Measurements from ENCODE around the gene ONECUT3.
"Not testable (repeated sequence)": the region's sequence is repeated elsewhere in the genome, so short reads cannot be mapped to it uniquely, and the experiment has no call there.

ONECUT3 gene

DNA sequence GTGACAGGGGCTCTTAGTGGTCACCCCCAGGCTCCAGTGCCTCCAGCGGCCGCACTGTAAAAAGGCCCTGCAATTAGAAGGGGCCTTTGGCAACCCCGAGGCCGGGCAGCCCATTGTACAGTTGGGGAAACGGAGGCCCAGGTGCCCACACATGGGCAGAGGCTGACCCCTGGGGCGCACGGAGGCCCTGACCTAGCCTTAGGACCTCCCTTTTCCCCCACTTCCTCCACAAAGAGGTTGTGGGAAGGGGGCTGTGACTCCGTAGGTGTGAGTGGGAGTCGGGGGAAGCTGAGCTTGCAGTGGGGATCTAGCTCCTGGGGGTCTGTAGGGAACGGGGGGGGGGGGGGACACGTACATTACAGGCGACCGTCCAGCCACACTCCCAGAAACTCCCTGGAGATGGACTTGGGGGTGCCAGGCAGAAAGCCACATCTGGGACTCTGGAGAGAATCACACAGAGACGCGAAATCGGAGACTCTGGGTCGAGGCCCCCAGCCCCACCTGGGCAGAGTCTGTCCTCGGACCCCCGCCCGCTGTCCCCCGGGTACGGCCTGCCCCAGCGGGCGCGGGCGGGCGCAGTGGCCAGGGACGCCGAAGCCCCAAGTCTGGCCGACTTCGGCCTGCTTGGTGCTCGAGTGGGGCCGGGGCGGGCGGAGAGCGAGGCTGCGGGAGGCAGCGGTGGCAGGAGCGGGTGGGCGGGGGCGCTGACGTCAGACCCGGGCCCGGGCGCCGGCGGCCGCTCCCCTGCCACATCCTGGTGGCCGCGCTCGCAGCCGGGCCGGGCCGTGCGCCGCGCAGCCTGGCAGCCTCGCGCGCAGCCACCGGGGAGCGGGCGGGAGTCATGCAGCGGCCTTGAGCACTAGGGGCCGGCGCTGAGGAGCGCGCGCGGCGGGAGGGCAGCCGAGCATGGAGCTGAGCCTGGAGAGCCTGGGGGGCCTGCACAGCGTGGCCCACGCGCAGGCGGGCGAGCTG is at the start of gene ONECUT3:
ONECUT3 (plus strand) TSS at position 750 of the 972 bp plus-strand sequence; CDS start at position 907, 157 bp downstream.
- no peak for TF ChIP-seq CTCF (IDR thresholded peaks at IDR 0.05)
- H3K9me3 Mint-ChIP-seq: no peaks in the 10 kb centered on the region
- H3K36me3 Mint-ChIP-seq (ENCODE audit: low read depth): no peaks in the 10 kb centered on the region
- DNase-seq: peak; percentile 69
- H3K27ac Mint-ChIP-seq: no peak within 1 kb of the TSS
- H3K4me1 Mint-ChIP-seq: peaks cover 13% of the 10 kb centered on the region
- no peak within 1 kb of the TSS for H3K4me3 Mint-ChIP-seq
- peaks cover 88% of the 10 kb centered on the region for H3K27me3 Mint-ChIP-seq (ENCODE audit: low read depth, poor library complexity)

DNA sequence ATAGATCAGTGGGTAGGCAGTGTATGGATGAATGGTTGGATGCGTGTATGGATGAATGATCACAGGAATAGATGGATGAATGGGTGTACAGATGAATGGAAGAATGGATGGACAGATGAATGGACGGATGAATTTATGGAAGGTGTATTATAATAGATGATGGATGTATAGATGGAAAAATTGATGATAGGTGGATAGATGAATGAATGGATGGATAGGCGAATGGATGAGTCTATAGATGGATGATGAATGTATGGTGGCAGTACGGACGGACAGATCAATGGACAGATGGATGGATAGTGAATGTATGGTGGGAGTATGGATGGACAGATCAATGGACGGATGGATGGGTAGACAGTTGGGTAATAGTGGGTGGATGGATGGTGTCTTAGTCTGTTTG is 49.0 kb upstream of the ONECUT3 start:
- Mint-ChIP-seq H3K36me3 (ENCODE audit: low read depth) (no peaks in the 10 kb centered on the region), H3K9me3 (peaks cover 9% of the 10 kb centered on the region), H3K4me3 (no peak overlapping the region), H3K27me3 (ENCODE audit: low read depth, poor library complexity) (peaks cover 80% of the 10 kb centered on the region), H3K27ac (no peak overlapping the region), H3K4me1 (no peaks in the 10 kb centered on the region)
- DNase-seq: no peak
- TF ChIP-seq CTCF (IDR thresholded peaks at IDR 0.05): no peak

- Mint-ChIP-seq H3K27me3 (ENCODE audit: low read depth, poor library complexity) (peaks cover 85% of the 10 kb centered on the region), H3K4me1 (no peaks in the 10 kb centered on the region), H3K4me3 (no peak overlapping the region), H3K27ac (no peak overlapping the region), H3K9me3 (peaks cover 9% of the 10 kb centered on the region), H3K36me3 (ENCODE audit: low read depth) (no peaks in the 10 kb centered on the region)
- no peak for DNase-seq
- TF ChIP-seq CTCF (IDR thresholded peaks at IDR 0.05): no peak
Measured at GRCh38 chr19:1705367-1705766, 47.9 kb upstream of the ONECUT3 start.

GRCh38 chr19:1706646-1707045 is 46.7 kb upstream of the ONECUT3 start:
- H3K27ac Mint-ChIP-seq; H3K36me3 Mint-ChIP-seq (ENCODE audit: low read depth); H3K4me1 Mint-ChIP-seq; DNase-seq; H3K9me3 Mint-ChIP-seq; H3K4me3 Mint-ChIP-seq: not testable (repeated sequence)
- peaks cover 79% of the 10 kb centered on the region for H3K27me3 Mint-ChIP-seq (ENCODE audit: low read depth, poor library complexity)

DNA sequence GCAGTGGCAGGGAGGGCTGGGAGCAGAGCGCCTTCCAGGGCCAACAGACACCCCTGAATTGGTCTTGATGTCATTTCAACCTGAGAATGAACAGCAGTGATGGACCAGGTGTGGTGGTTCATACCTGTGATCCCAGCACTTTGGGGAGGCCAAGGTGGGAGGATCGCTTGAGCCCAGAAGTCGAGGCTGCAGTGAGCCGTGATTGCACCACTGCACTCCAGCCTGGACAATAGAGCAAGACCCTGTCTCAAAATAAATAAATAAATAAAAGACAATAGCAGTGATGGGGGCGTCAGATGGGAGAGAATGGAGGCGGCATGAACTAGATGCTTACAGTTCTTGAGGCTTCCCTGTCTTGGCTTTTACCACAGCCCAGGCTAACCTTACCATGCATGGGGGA is 46.1 kb upstream of the ONECUT3 start:
- Mint-ChIP-seq H3K27ac (no peak overlapping the region), H3K9me3 (peaks cover 7% of the 10 kb centered on the region), H3K27me3 (ENCODE audit: low read depth, poor library complexity) (peaks cover 76% of the 10 kb centered on the region), H3K4me1 (no peaks in the 10 kb centered on the region), H3K36me3 (ENCODE audit: low read depth) (no peaks in the 10 kb centered on the region), H3K4me3 (no peak overlapping the region)
- no peak for DNase-seq
- no peak for TF ChIP-seq CTCF (IDR thresholded peaks at IDR 0.05)

DNA sequence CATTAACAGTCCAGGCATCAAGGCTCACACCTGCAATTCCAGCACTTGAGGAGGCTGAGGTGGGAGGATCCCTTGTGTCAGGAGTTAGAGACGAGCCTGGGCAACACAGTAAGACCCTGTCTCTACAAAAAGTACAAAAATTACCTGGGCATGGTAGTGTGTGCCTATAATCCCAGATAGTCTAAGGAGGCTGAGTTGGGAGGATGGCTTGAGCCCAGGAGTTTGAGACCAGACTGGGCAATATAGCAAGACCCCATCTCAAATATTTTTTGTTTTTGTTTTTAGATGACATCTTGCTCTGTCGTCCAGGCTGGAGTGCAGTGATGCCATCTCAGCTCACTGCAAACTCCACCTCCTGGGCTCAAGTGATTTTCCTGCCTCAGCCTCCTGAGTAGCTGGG is 40.1 kb upstream of the ONECUT3 start:
- TF ChIP-seq CTCF (IDR thresholded peaks at IDR 0.05): no peak
- Mint-ChIP-seq H3K4me1 (peaks cover 15% of the 10 kb centered on the region), H3K27me3 (ENCODE audit: low read depth, poor library complexity) (peaks cover 84% of the 10 kb centered on the region), H3K9me3 (peaks cover 16% of the 10 kb centered on the region), H3K36me3 (ENCODE audit: low read depth) (no peaks in the 10 kb centered on the region), H3K27ac (no peak overlapping the region), H3K4me3 (no peak overlapping the region)
- no peak for DNase-seq

Data from nephron progenitor cell (in vitro differentiated cells).